ENCODE results near the gene EHBP1. TPM values are rescaled to one million over a fixed set of nuclear protein-coding genes. Genes with fewer than 3 reads are reported as not detected.

The EHBP1 gene
- polyA plus RNA-seq, 1 of the 3 experiments (the other 2 are of a cell fraction) = 62.7 TPM

DNA sequence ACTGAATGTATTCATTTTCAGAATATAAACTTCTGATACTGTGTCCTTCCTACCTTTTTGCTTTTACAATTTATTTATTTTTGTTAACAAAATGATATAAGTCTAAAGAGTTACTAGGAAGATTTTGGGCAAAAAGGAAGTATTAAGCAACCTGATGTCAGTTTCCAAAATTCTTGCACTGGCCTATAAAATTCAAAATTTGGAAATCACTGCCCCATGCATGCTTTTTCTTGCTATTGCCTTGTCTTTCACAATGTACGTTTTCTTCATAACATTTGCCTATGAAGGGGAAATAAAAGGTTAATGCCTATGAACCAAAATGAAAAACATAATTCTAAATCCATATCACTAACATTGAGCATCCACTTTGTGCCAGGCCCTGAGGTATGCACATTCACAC is 40.1 kb upstream of the EHBP1 start (continued):
- TF ChIP-seq, protein P1, sequence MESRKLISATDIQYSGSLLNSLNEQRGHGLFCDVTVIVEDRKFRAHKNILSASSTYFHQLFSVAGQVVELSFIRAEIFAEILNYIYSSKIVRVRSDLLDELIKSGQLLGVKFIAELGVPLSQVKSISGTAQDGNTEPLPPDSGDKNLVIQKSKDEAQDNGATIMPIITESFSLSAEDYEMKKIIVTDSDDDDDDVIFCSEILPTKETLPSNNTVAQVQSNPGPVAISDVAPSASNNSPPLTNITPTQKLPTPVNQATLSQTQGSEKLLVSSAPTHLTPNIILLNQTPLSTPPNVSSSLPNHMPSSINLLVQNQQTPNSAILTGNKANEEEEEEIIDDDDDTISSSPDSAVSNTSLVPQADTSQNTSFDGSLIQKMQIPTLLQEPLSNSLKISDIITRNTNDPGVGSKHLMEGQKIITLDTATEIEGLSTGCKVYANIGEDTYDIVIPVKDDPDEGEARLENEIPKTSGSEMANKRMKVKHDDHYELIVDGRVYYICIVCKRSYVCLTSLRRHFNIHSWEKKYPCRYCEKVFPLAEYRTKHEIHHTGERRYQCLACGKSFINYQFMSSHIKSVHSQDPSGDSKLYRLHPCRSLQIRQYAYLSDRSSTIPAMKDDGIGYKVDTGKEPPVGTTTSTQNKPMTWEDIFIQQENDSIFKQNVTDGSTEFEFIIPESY (IDR thresholded peaks at IDR 0.05; ENCODE audit: borderline replicate concordance, low read depth) = no peak
- TF ChIP-seq MEF2A (IDR thresholded peaks at IDR 0.05; ENCODE audit: borderline replicate concordance, low read depth) = no peak
- TF ChIP-seq NRF1 (IDR thresholded peaks at IDR 0.05; ENCODE audit: low read depth, low read length) = no peak
- TF ChIP-seq RCOR1 (IDR thresholded peaks at IDR 0.05; ENCODE audit: low read length) = no peak

DNA sequence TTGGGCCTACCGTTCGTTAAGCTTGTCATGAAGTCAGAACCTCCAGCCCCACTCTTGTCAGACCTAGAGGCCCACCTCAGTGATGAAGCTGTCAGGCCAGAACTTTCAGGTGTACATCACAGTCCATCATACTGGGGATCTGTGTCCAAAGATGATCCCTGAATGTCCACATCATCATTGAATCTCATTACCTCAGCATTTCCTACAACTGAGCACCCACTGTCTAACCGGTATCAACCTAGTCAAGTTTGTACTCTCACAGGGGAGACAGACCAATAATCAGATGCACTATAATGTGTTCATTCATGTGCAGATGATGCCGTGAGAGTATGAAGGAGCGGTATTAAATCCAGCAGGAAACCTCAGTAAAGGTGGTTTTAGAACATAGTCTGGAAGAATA is 36.3 kb upstream of the EHBP1 start:
- CTCF ChIA-PET = no interaction called here
- Histone ChIP-seq H3K36me3 (replicated peaks in 1 of 2; ENCODE audit: control insufficient read depth in 1 of 2, insufficient read depth in 2 of 2, low read length in 1 of 2) (no peaks in the 10 kb centered on the region), H3K9ac (no peak overlapping the region), H3K27ac (ENCODE audit: low read depth in 2 of 2, low read length in 1 of 2) (no peak overlapping the region), H3K27me3 (ENCODE audit: insufficient read depth) (no peaks in the 10 kb centered on the region), H3K4me3 (ENCODE audit: low read depth in 2 of 2, low read length in 1 of 2) (no peak overlapping the region), H3K4me1 (ENCODE audit: control insufficient read depth in 1 of 2, insufficient read depth in 2 of 2, low read depth in 1 of 2, low read length in 1 of 2) (peaks cover 7 to 13% of the 10 kb centered on the region in 2 experiments; a peak in 3 of 4 replicates), H3K9me3 (no peaks in the 10 kb centered on the region), H4K20me1 (ENCODE audit: insufficient read depth) (no peaks in the 10 kb centered on the region), H3K79me2 (ENCODE audit: insufficient read depth) (no peaks in the 10 kb centered on the region), H3K9me2 (no peaks in the 10 kb centered on the region), H2AFZ (ENCODE audit: low read depth) (no peak overlapping the region), H3F3A (replicated peaks; ENCODE audit: insufficient read depth) (no peaks in the 10 kb centered on the region), H3K4me2 (no peak overlapping the region)
- no peak for DNase-seq
- TF ChIP-seq RFX5 (IDR thresholded peaks at IDR 0.05; ENCODE audit: low read length) = no peak
- TF ChIP-seq SMC3 (IDR thresholded peaks at IDR 0.05; ENCODE audit: low read depth, low read length) = no peak
- no peak for TF ChIP-seq GABPA (IDR thresholded peaks at IDR 0.05; ENCODE audit: low read depth)
- TF ChIP-seq NFIC (IDR thresholded peaks at IDR 0.05; ENCODE audit: borderline replicate concordance) = no peak
- no peak for TF ChIP-seq CTCF (IDR thresholded peaks at IDR 0.05)
- TF ChIP-seq, protein P1 (IDR thresholded peaks at IDR 0.05; ENCODE audit: borderline replicate concordance, low read depth) = no peak
- TF ChIP-seq, protein P2, sequence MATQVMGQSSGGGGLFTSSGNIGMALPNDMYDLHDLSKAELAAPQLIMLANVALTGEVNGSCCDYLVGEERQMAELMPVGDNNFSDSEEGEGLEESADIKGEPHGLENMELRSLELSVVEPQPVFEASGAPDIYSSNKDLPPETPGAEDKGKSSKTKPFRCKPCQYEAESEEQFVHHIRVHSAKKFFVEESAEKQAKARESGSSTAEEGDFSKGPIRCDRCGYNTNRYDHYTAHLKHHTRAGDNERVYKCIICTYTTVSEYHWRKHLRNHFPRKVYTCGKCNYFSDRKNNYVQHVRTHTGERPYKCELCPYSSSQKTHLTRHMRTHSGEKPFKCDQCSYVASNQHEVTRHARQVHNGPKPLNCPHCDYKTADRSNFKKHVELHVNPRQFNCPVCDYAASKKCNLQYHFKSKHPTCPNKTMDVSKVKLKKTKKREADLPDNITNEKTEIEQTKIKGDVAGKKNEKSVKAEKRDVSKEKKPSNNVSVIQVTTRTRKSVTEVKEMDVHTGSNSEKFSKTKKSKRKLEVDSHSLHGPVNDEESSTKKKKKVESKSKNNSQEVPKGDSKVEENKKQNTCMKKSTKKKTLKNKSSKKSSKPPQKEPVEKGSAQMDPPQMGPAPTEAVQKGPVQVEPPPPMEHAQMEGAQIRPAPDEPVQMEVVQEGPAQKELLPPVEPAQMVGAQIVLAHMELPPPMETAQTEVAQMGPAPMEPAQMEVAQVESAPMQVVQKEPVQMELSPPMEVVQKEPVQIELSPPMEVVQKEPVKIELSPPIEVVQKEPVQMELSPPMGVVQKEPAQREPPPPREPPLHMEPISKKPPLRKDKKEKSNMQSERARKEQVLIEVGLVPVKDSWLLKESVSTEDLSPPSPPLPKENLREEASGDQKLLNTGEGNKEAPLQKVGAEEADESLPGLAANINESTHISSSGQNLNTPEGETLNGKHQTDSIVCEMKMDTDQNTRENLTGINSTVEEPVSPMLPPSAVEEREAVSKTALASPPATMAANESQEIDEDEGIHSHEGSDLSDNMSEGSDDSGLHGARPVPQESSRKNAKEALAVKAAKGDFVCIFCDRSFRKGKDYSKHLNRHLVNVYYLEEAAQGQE (IDR thresholded peaks at IDR 0.05; ENCODE audit: low read depth, low read length) = no peak
- no peak for TF ChIP-seq PBX3 (IDR thresholded peaks at IDR 0.05)
- TF ChIP-seq TAF1 (IDR thresholded peaks at IDR 0.05; ENCODE audit: borderline replicate concordance, low read depth, low read length) = no peak
- TF ChIP-seq EP300 (IDR thresholded peaks at IDR 0.05; ENCODE audit: borderline replicate concordance in 1 of 2, low read depth in 1 of 2, low read length in 1 of 2) = no peak
- TF ChIP-seq IRF3 (IDR thresholded peaks at IDR 0.05; ENCODE audit: low read depth, low read length) = no peak
- no peak for TF ChIP-seq YY1 (IDR thresholded peaks at IDR 0.05; ENCODE audit: low read depth)
- POLR2A ChIA-PET = no interaction called here
- 80% methylated on average over 5 of the region's 5 CpGs for WGBS (ENCODE audit: low lambda C conversion rate)
